Measurements from ENCODE around the gene CCDC190. TPM values are rescaled to one million over a fixed set of nuclear protein-coding genes. Genes with fewer than 3 reads are reported as not detected.

The CCDC190 gene
- total RNA-seq, 1 experiment from 2014 or later = not detected

- no peak overlapping the region for H3K27ac ChIP-seq (ENCODE audit: low read length)
- intact Hi-C loops (cut with micrococcal nuclease; ENCODE audit: unreplicated experiment) = no loop called here
Observed at GRCh38 chr1:162884831-162885230, 23.9 kb upstream of the CCDC190 start.

GRCh38 chr1:162882248-162882674, 21.3 kb upstream of the CCDC190 start:
- Histone ChIP-seq H3K4me1 (ENCODE audit: control insufficient read depth, insufficient read depth, low read length) (no peaks in the 10 kb centered on the region), H3K27me3 (ENCODE audit: control insufficient read depth, insufficient read depth, low read length) (no peaks in the 10 kb centered on the region), H3K27ac (ENCODE audit: low read length) (no peak overlapping the region), H3K36me3 (ENCODE audit: control insufficient read depth, insufficient read depth, low read length) (no peaks in the 10 kb centered on the region), H3K9me3 (ENCODE audit: control insufficient read depth, insufficient read depth, low read depth, low read length) (no peaks in the 10 kb centered on the region), H3K4me3 (ENCODE audit: low read depth in 2 of 2, low read length in 2 of 2) (no peak overlapping the region)
- BruUV-seq (replicated peaks) = no TSS peak
- TF ChIP-seq CTCF (IDR thresholded peaks at IDR 0.05) (no peak), POLR2AphosphoS5 (IDR thresholded peaks at IDR 0.05; ENCODE audit: low read depth, low read length) (no peak), TCF7L2 (IDR thresholded peaks at IDR 0.05; ENCODE audit: low read depth, low read length) (no peak), SIN3A (IDR thresholded peaks at IDR 0.05; ENCODE audit: borderline replicate concordance, insufficient read depth, low read depth, low read length) (no peak), REST (IDR thresholded peaks at IDR 0.05; ENCODE audit: insufficient read depth in 1 of 2, low read depth in 2 of 2, low read length in 1 of 2) (no peak)
- in situ Hi-C loops (cut with HindIII; ENCODE audit: low pct_unique_long_range_greater_than_20kb, low sequenced_read_pairs) = no loop called here
- POLR2A ChIA-PET = no interaction called here
- CTCF ChIA-PET = no interaction called here
- no peak for DNase-seq (ENCODE audit: low read depth, low spot score)
- no peak for ATAC-seq
- intact Hi-C loops (cut with micrococcal nuclease; ENCODE audit: unreplicated experiment) = no loop called here

More at GRCh38 chr1:162884831-162885230, 23.9 kb upstream of the CCDC190 start:
- no peak overlapping the region for H3K4me3 ChIP-seq (ENCODE audit: low read depth in 2 of 2, low read length in 2 of 2)
- BruUV-seq (replicated peaks) = no TSS peak
- in situ Hi-C loops (cut with HindIII; ENCODE audit: low pct_unique_long_range_greater_than_20kb, low sequenced_read_pairs) = no loop called here
- DNase-seq (ENCODE audit: low read depth, low spot score) = no peak
- CTCF ChIA-PET = no interaction called here
- no peaks in the 10 kb centered on the region for H3K27me3 ChIP-seq (ENCODE audit: control insufficient read depth, insufficient read depth, low read length)
- no peaks in the 10 kb centered on the region for H3K9me3 ChIP-seq (ENCODE audit: control insufficient read depth, insufficient read depth, low read depth, low read length)
- POLR2A ChIA-PET = no interaction called here
- TF ChIP-seq CTCF (IDR thresholded peaks at IDR 0.05) (no peak), TCF7L2 (IDR thresholded peaks at IDR 0.05; ENCODE audit: low read depth, low read length) (no peak), POLR2AphosphoS5 (IDR thresholded peaks at IDR 0.05; ENCODE audit: low read depth, low read length) (no peak), SIN3A (IDR thresholded peaks at IDR 0.05; ENCODE audit: borderline replicate concordance, insufficient read depth, low read depth, low read length) (no peak), REST (IDR thresholded peaks at IDR 0.05; ENCODE audit: insufficient read depth in 1 of 2, low read depth in 2 of 2, low read length in 1 of 2) (no peak)
- ATAC-seq = no peak
- no peaks in the 10 kb centered on the region for H3K36me3 ChIP-seq (ENCODE audit: control insufficient read depth, insufficient read depth, low read length)
- no peaks in the 10 kb centered on the region; the same call in 1 of the 2 replicates for H3K4me1 ChIP-seq (ENCODE audit: control insufficient read depth, insufficient read depth, low read length)

Data from Panc1 (cell line).